ENCODE measurements around the gene IL15RA.

DNA sequence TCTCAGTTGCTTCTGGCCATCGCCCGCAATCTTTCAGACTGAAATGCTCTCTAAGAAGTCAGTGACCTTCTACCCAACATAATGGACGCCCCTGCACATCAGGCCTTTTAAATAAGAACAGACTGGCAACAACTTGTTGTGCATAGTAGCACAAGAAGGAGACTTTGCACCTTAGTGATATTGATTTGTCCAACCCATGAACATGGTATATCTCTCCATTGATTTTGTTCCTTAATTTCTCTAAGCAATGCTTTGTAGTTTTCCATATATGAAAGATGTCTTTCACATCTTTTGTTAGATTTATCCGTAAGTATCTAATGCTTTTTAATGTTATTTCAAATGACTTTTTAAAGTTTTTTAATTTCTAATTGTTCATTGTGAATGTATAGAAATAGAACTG is 4.3 kb downstream of the IL15RA start:
- TF ChIP-seq CTCF (conservative IDR thresholded peaks at IDR 0.05) (no peak), EZH2 (IDR thresholded peaks at IDR 0.05; ENCODE audit: low read depth) (no peak)
